Karpas-422 (cell line): ENCODE data around the gene JPH3. TPM values are rescaled to one million over a fixed set of nuclear protein-coding genes. Genes with fewer than 3 reads are reported as not detected.

Experiments
- DNase-seq: peaks from one replicate; pipeline ENCODE4 v3.0.0-alpha.2; 2015
- H2AFZ ChIP-seq: fragments of 200-600 bp; sonication (generic); 2 replicates; pipeline ENCODE4 v1.6.1; 2014; ENCODE audit warnings: antibody characterized with exemption, low read length, mixed read lengths
- H3K27ac ChIP-seq: fragments of 200-600 bp; sonication (generic); 2 replicates; pipeline ENCODE4 v1.5.1; 2014; ENCODE audit warnings: mild to moderate bottlenecking, low read length, moderate library complexity
- H3K27me3 ChIP-seq: fragments of 200-600 bp; sonication (generic); 2 replicates; pipeline ENCODE4 v1.6.1; 2014; ENCODE audit warnings: low read length, mixed read lengths
- H3K36me3 ChIP-seq: fragments of 200-600 bp; sonication (generic); 2 replicates; pipeline ENCODE4 v1.6.1; 2014; ENCODE audit warnings: low read length, mixed read lengths; ENCODE audit not compliant: insufficient read depth
- H3K4me1 ChIP-seq: fragments of 200-600 bp; sonication (generic); 2 replicates; pipeline ENCODE4 v1.6.1; 2014; ENCODE audit warnings: mild to moderate bottlenecking, low read length, mixed read lengths
- H3K4me2 ChIP-seq: fragments of 200-600 bp; sonication (generic); 2 replicates; pipeline ENCODE4 v1.6.1; 2014; ENCODE audit warnings: low read length, low read depth, mild to moderate bottlenecking; ENCODE audit not compliant: poor library complexity, severe bottlenecking
- H3K4me3 ChIP-seq: fragments of 200-600 bp; sonication (generic); 2 replicates; pipeline ENCODE4 v1.5.1; 2014; ENCODE audit warnings: mild to moderate bottlenecking, antibody characterized with exemption, low read length, mixed read lengths
- H3K79me2 ChIP-seq: fragments of 200-600 bp; sonication (generic); 2 replicates; pipeline ENCODE4 v1.6.1; 2014; ENCODE audit warnings: mild to moderate bottlenecking, low read length, mixed read lengths
- H3K9ac ChIP-seq: fragments of 200-600 bp; sonication (generic); 2 replicates; pipeline ENCODE4 v1.6.0; 2014; ENCODE audit warnings: low read length
- H3K9me2 ChIP-seq: fragments of 200-600 bp; sonication (generic), shearing (Covaris generic); replicated peaks from 2 replicates; pipeline ENCODE4 v1.6.0; 2014; ENCODE audit warnings: mild to moderate bottlenecking, low read length, moderate library complexity; ENCODE audit not compliant: insufficient read depth
- H3K9me3 ChIP-seq: fragments of 300-700, 200-600 bp; sonication (generic); 2 replicates; pipeline ENCODE4 v1.6.1; 2014; ENCODE audit warnings: low read length, mixed read lengths
- H4K20me1 ChIP-seq: fragments of 200-600 bp; sonication (generic); 2 replicates; pipeline ENCODE4 v1.6.1; 2014; ENCODE audit warnings: mild to moderate bottlenecking, antibody characterized with exemption, low read length, low read depth; ENCODE audit not compliant: insufficient read depth
- total RNA-seq: library from RNA; depleted of rRNA; stranded (reverse); fragments of >200 nt; shearing (Covaris generic); gene quantifications from 2 replicates; pipeline ENCODE4 v1.2.3, GENCODE V29; 2014; ENCODE audit warnings: low replicate concordance

Gene JPH3
- total RNA-seq, 1 experiment from 2014 or later, result not detected

- H3K4me1 ChIP-seq, result no peaks in the 10 kb centered on the region
- H3K4me2 ChIP-seq, result no peak overlapping the region
- no peak overlapping the region for H3K9ac ChIP-seq
- no peaks in the 10 kb centered on the region for H3K79me2 ChIP-seq
- no peak for DNase-seq
- no peaks in the 10 kb centered on the region for H3K9me3 ChIP-seq
- H2AFZ ChIP-seq, result no peak overlapping the region
- H3K36me3 ChIP-seq, result no peaks in the 10 kb centered on the region
- H4K20me1 ChIP-seq, result no peaks in the 10 kb centered on the region
- H3K27ac ChIP-seq, result no peak overlapping the region
- H3K27me3 ChIP-seq, result no peaks in the 10 kb centered on the region
- no peak overlapping the region for H3K4me3 ChIP-seq
- H3K9me2 ChIP-seq, result no peaks in the 10 kb centered on the region
Measured at GRCh38 chr16:87585442-87586200, 16.7 kb upstream of the JPH3 start.

- H3K9ac ChIP-seq, result no peak overlapping the region
- no peak for DNase-seq
- H3K9me3 ChIP-seq, result no peaks in the 10 kb centered on the region
- no peaks in the 10 kb centered on the region for H3K36me3 ChIP-seq
- H3K4me2 ChIP-seq, result no peak overlapping the region
- no peaks in the 10 kb centered on the region for H3K9me2 ChIP-seq
- H4K20me1 ChIP-seq, result no peaks in the 10 kb centered on the region
- H3K4me3 ChIP-seq, result no peak overlapping the region
- no peaks in the 10 kb centered on the region for H3K27me3 ChIP-seq
- H2AFZ ChIP-seq, result no peak overlapping the region
- no peaks in the 10 kb centered on the region for H3K79me2 ChIP-seq
- no peak overlapping the region for H3K27ac ChIP-seq
- no peaks in the 10 kb centered on the region for H3K4me1 ChIP-seq
Measured at GRCh38 chr16:87586201-87586782, 16.0 kb upstream of the JPH3 start.

- Histone ChIP-seq H3K27me3 (no peaks in the 10 kb centered on the region), H3K4me3 (no peak overlapping the region), H3K79me2 (no peaks in the 10 kb centered on the region), H3K4me1 (no peaks in the 10 kb centered on the region), H4K20me1 (no peaks in the 10 kb centered on the region), H3K9me3 (no peaks in the 10 kb centered on the region), H2AFZ (no peak overlapping the region), H3K27ac (no peak overlapping the region), H3K36me3 (no peaks in the 10 kb centered on the region), H3K9ac (no peak overlapping the region), H3K4me2 (no peak overlapping the region), H3K9me2 (no peaks in the 10 kb centered on the region)
- DNase-seq, result no peak
Measured at GRCh38 chr16:87587636-87588035, 14.7 kb upstream of the JPH3 start.

GRCh38 chr16:87592018-87592712 is 10.1 kb upstream of the JPH3 start:
- H3K27me3 ChIP-seq, result no peaks in the 10 kb centered on the region
- no peaks in the 10 kb centered on the region for H3K4me1 ChIP-seq
- H4K20me1 ChIP-seq, result no peaks in the 10 kb centered on the region
- H3K27ac ChIP-seq, result no peak overlapping the region
- no peak for DNase-seq
- H3K36me3 ChIP-seq, result no peaks in the 10 kb centered on the region
- no peaks in the 10 kb centered on the region; the same call in 1 of the 2 replicates for H3K9me2 ChIP-seq
- no peak overlapping the region for H3K4me3 ChIP-seq
- no peaks in the 10 kb centered on the region for H3K79me2 ChIP-seq
- no peaks in the 10 kb centered on the region for H3K9me3 ChIP-seq
- H3K9ac ChIP-seq, result no peak overlapping the region
- H3K4me2 ChIP-seq, result no peak overlapping the region
- no peak overlapping the region for H2AFZ ChIP-seq

GRCh38 chr16:87593710-87594258 is 8.5 kb upstream of the JPH3 start:
- Histone ChIP-seq H3K27me3 (no peaks in the 10 kb centered on the region), H3K4me1 (no peaks in the 10 kb centered on the region), H3K9ac (no peak overlapping the region), H3K79me2 (no peaks in the 10 kb centered on the region), H3K27ac (no peak overlapping the region), H3K9me2 (no peaks in the 10 kb centered on the region; the same call in 1 of the 2 replicates), H3K9me3 (no peaks in the 10 kb centered on the region), H4K20me1 (no peaks in the 10 kb centered on the region), H2AFZ (no peak overlapping the region), H3K4me2 (no peak overlapping the region), H3K4me3 (no peak overlapping the region), H3K36me3 (no peaks in the 10 kb centered on the region)
- DNase-seq, result no peak

GRCh38 chr16:87595712-87596111 is 6.6 kb upstream of the JPH3 start:
- no peak overlapping the region for H3K9ac ChIP-seq
- no peak overlapping the region for H3K4me2 ChIP-seq
- H3K36me3 ChIP-seq, result no peaks in the 10 kb centered on the region
- H3K27ac ChIP-seq, result no peak overlapping the region
- H3K9me2 ChIP-seq, result no peaks in the 10 kb centered on the region; the same call in 1 of the 2 replicates
- no peak overlapping the region for H3K4me3 ChIP-seq
- no peaks in the 10 kb centered on the region for H4K20me1 ChIP-seq
- H3K4me1 ChIP-seq, result no peaks in the 10 kb centered on the region
- no peaks in the 10 kb centered on the region for H3K9me3 ChIP-seq
- DNase-seq, result no peak
- H3K79me2 ChIP-seq, result no peaks in the 10 kb centered on the region
- H2AFZ ChIP-seq, result no peak overlapping the region
- no peaks in the 10 kb centered on the region for H3K27me3 ChIP-seq

- Histone ChIP-seq H3K27me3 (no peaks in the 10 kb centered on the region), H3K9ac (no peak overlapping the region), H3K27ac (no peak overlapping the region), H3K4me2 (no peak overlapping the region), H4K20me1 (no peaks in the 10 kb centered on the region), H3K9me2 (no peaks in the 10 kb centered on the region; the same call in 1 of the 2 replicates), H3K4me3 (no peak overlapping the region), H3K79me2 (no peaks in the 10 kb centered on the region), H3K4me1 (no peaks in the 10 kb centered on the region), H3K36me3 (no peaks in the 10 kb centered on the region), H2AFZ (no peak overlapping the region), H3K9me3 (no peaks in the 10 kb centered on the region)
- no peak for DNase-seq
Measured at GRCh38 chr16:87597324-87597830, 4.9 kb upstream of the JPH3 start.

GRCh38 chr16:87598431-87598830 is 3.9 kb upstream of the JPH3 start:
- Histone ChIP-seq H4K20me1 (no peaks in the 10 kb centered on the region), H3K4me3 (no peak overlapping the region), H3K27me3 (no peaks in the 10 kb centered on the region), H3K4me1 (no peaks in the 10 kb centered on the region), H3K4me2 (no peak overlapping the region), H3K36me3 (no peaks in the 10 kb centered on the region), H3K9ac (no peak overlapping the region), H3K27ac (no peak overlapping the region), H2AFZ (no peak overlapping the region), H3K79me2 (no peaks in the 10 kb centered on the region), H3K9me2 (no peaks in the 10 kb centered on the region; the same call in 1 of the 2 replicates), H3K9me3 (no peaks in the 10 kb centered on the region)
- no peak for DNase-seq
